Left renal cortex interstitium (tissue), 4 donors: Measurements from ENCODE around the gene NCCRP1. TPM values are rescaled to one million over a fixed set of nuclear protein-coding genes. Genes with fewer than 3 reads are reported as not detected.
"Not testable (repeated sequence)": the region's sequence is repeated elsewhere in the genome, so short reads cannot be mapped to it uniquely, and the experiment has no call there.

Experiments used
- DNase-seq, 4 donors: peaks; one replicate each; pipeline ENCODE4 v3.0.0-alpha.2; 2013; ENCODE audit warnings: low read depth in 4 of 4, low spot score in 2 of 4, missing footprints in 1 of 4
- polyA plus RNA-seq, 4 donors: library from polyadenylated mRNA; unstranded; fragments of 120-200 nt; gene quantifications; one replicate each; pipeline ENCODE4 v1.2.1, GENCODE V29; 2013; ENCODE audit not compliant: insufficient read length in 4 of 4

The NCCRP1 gene
- polyA plus RNA-seq, 4 donors: 0.99 to 4.0 (median 1.4) TPM

- no peak for DNase-seq
These were observed 8.6 kb downstream of the NCCRP1 start for GRCh38 chr19:39205449-39205764.

GRCh38 chr19:39206122-39206521 lies 9.4 kb downstream of the NCCRP1 start:
- DNase-seq: no peak

- no peak for DNase-seq
These were observed 10.6 kb downstream of the NCCRP1 start for GRCh38 chr19:39207293-39207836.

GRCh38 chr19:39208175-39208795 lies 11.5 kb downstream of the NCCRP1 start:
- DNase-seq: no peak

GRCh38 chr19:39209196-39209595 lies 12.4 kb downstream of the NCCRP1 start:
- DNase-seq: no peak

- DNase-seq: no peak
These were observed 15.1 kb downstream of the NCCRP1 start for GRCh38 chr19:39211731-39212374.

GRCh38 chr19:39212375-39212742 lies 15.6 kb downstream of the NCCRP1 start:
- DNase-seq: no peak

GRCh38 chr19:39215323-39215722 lies 18.6 kb downstream of the NCCRP1 start:
- not testable (repeated sequence) for DNase-seq

- DNase-seq: no peak
These were observed 20.3 kb downstream of the NCCRP1 start for GRCh38 chr19:39217094-39217493.

- no peak for DNase-seq
These were observed 21.7 kb downstream of the NCCRP1 start for GRCh38 chr19:39218230-39219007.

GRCh38 chr19:39219108-39219507 lies 22.3 kb downstream of the NCCRP1 start:
- DNase-seq: not testable (repeated sequence)

GRCh38 chr19:39223703-39224279 lies 27.0 kb downstream of the NCCRP1 start:
- peak in 2 of 4 donors; percentile 16 to 48 for DNase-seq

GRCh38 chr19:39224910-39225309 lies 28.1 kb downstream of the NCCRP1 start:
- DNase-seq: no peak

- no peak for DNase-seq
These were observed 33.5 kb downstream of the NCCRP1 start for GRCh38 chr19:39230096-39230764.

GRCh38 chr19:39232708-39233107 lies 35.9 kb downstream of the NCCRP1 start:
- DNase-seq: no peak

GRCh38 chr19:39236527-39236926 lies 39.8 kb downstream of the NCCRP1 start:
- DNase-seq: no peak

GRCh38 chr19:39237200-39238184 lies 40.7 kb downstream of the NCCRP1 start:
- no peak for DNase-seq

GRCh38 chr19:39238209-39238608 lies 41.4 kb downstream of the NCCRP1 start:
- no peak for DNase-seq

- DNase-seq: no peak
These were observed 42.2 kb downstream of the NCCRP1 start for GRCh38 chr19:39238944-39239343.

- DNase-seq: no peak
These were observed 43.7 kb downstream of the NCCRP1 start for GRCh38 chr19:39240421-39240820.
